ENCODE data around the gene DOK5.

The DOK5 gene

DNA sequence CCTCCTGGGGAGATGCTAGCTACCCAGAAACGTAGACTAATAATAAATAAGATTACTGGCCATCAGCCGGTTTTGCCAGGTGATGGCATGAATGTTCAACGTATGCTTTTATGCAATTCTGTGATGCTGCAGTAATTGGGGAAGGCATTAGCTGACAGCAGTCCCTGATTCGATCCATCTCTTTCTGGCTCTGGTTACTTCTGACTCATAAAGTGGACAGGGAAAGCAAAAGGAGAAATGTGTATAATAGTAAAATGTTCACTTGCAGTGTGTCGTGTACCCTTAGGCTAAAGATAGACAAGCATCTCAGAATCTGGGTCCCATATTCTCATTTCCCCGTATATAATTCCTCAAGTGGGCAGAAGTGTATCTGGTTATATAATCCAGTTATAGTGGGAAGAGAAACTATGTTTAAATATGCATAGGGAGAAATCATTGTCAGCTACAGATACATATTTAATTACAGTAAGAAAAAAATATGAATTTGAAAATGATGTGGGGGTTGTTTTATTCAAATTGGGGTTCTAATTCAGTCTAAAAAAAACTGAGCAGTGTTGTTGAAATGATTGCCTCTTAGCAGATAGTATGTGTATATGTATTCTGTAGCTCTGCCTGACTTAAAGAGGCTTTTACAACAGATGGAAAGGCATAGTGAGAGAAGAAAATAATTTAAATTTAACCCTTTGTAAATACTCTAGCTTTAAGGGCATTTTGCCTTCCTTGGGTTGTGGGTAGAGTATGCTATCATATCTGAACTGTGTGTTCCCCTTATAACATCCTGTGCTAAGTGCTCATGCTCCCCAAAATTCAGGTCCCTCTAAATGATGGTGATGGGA is 40.6 kb downstream of the DOK5 start:
- DNase-seq, result no peak

DNA sequence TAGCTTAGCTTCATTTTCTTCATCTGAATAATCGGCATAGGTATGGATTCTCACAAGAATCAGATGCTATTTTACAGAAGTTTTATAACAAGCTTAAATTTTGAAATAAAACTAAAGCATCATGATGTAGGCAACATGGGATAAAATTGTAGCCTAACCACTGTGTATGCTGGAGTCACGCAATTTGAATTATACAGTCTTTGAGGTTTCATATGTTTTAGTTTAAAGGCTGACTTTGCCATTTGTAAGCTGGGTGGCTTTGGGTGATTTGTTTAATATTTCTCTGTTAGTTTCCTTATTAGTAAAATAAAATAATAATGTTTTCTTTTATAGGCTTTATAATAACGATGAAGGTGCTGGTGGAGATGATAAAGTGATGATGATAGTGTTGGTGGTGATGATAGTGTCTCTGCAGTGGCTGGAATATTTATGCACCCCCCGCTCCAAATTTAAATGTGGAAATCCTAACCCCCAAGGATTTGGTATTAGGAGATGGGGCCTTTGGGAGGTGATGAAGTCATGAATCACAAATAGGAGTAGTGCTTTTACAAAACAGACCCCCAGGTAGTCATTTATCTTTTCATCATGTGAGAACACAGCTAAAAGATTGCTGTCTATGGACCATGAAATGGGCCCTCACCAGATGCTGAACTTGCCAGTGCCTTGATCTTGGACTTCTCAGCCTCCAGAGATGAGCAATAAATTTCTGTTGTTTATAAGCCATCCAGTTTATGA is 42.0 kb downstream of the DOK5 start:
- DNase-seq, result no peak

DNA sequence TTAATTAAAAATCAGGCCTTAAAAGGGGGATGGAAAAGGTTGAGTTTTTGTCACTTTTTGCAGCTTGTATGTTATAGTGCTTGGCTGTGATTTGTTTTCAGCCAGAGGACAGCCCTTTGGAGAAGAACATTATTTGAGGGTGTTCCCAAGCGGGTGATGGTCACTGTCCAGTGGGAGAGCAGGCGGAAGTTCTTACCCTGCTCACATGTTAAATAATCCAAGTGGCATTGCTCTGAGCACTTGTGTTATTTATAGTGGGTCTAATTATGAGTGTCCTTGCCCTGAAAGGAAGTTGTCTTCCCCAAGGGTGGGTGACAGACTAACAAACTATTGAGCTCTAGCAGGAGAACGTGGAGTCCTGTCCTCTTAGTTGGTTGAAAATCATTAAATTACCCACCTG is 49.5 kb downstream of the DOK5 start:
- no peak for DNase-seq

DNA sequence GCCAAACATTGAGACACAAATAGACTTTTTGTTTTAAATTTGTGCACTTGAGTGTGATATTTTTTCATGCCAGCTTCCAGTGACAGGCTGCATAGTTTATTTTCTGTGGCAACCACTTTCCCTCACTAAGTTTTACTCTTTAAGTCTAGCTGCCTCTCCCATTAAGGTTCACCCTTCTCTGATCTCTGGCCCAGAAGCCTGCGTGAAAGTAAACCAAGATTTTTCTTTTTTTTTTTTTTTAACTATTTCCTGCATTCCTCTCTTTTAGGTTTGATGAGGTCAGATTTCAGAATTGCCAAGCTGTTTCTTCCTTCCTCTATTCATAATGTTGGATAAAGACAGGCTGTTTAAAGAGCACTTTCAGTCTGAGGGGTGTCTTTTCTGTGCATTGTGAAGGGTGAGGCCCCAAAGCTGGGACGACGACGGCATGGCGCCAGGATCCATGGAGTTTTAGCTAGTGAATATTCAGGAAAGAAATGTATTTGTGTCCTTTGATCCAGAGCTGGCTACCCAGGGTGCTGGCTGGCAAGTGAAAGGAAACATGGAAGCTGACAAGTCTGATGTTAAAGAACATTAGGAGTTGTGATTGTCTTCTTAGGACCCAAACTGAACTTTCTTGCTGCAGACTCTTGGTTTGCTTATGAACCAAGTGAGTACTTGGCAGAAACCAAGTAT is 50.7 kb downstream of the DOK5 start:
- DNase-seq, result no peak

DNA sequence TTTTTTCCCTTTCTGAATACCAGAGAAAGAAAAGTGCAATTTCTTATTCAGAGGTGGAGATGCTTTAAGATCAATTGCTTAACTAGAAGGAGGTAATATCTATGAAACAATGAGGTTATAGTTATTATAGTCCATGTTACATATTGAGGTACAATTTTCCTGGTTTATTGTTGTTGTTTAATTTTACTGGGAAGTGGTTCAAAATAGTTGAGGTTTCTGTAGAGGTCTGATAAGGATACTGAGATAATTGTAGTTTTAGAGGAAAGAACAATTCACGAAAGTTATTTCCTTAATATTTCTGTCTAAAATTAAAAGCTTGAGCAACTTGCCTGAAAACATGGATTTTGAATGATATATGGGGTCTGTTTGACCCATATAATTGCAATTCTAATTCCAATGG is 51.4 kb downstream of the DOK5 start:
- DNase-seq, result no peak

DNA sequence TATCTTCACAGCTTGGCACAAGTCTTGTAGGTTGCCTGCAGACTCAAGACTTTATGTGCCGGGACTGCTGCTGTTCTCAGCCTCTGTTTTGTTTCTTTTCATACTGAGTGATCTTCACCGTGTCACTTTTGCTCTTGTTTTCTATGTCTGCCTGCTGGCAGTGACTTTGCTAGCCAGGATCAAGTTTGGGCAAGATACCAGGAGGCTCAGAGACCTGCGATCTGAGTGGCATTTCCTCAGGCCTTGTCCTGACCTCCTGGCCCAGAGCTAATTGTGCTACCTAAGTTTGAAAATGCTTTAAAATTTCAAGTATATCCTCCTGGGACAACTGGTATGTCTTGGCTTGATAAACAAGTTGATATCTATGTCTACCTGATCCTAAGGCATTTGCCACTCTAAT is 57.2 kb downstream of the DOK5 start:
- DNase-seq, result no peak

DNA sequence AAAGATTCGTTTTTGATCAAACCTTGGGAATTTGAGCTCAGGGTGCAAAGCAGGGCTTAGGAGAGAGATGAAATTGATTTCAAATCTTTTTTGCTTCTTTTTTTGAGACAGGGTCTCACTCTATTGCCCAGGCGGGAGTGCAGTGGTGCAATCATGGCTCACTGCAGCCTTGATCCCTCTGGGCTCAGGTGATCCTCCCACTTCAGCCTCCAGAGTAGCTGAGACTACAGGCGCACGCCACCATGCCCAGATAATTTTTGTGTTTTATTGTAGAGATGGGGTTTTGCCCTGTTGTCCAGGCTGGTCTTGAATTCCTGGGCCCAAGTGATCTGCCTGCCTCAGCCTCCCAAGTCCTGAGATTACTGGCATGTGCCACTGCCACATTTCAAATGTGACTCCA is 58.7 kb downstream of the DOK5 start:
- no peak for DNase-seq

DNA sequence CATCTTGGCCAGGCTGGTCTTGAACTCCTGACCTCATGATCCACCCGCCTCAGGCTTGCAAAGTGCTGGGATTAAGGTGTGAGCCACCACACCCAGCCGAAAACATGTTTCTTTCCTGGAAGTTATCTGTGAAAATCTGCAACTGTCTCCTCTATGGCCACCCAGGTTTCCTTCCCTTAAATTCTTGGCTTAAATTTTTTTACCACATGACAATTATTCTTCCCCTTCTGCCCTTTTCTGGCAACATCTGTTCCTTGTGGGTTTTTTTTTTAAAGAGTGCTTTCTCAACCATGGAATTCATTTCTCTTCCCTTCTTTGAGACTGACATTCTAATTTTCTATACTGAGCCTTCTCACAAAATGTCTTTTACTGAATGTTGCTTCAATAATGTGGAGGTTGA is 59.6 kb downstream of the DOK5 start:
- no peak for DNase-seq

DNA sequence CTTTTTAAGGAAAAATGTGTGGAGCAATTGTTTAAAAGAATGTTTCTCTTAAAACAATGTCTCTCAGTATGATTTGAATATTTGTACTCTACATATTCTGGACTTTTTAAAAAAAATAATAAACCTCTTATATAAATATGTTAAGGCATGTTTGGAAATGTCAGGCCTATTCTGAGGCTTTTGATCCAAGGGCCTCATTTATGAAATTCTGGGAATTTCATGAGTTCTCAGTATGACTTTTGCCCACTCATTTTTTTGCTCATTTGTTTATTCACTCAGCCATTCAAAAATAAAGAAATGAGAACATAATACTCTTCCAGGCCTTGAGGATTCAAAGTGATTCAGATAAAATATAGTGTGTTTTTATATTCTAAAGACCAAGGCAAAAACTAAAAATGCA is 60.4 kb downstream of the DOK5 start:
- no peak for DNase-seq

DNA sequence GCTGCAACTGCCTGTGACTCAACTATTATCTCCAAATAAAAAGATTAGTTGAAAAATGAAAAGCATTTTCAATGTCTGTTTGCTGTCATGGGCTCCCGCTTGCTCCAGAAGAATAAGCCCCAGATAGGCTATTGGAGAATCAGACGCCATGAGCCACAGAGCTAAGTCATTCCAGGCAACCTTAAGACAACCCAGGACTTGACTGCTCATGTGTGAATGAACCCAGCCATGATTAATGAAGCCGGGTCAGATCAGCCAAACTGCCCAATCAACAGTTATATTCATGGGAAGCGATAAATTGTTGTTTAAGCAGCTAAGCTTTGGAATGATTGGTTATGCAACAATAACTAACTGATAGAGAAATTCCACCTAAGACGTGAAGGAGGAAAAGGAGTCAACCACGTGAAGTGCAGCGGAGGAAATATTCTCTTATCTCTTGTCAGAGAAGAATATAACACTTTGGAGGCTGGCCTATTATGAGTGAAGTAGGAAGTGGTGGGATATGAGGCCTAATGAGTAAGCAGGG is 64.2 kb downstream of the DOK5 start:
- DNase-seq, result no peak

DNA sequence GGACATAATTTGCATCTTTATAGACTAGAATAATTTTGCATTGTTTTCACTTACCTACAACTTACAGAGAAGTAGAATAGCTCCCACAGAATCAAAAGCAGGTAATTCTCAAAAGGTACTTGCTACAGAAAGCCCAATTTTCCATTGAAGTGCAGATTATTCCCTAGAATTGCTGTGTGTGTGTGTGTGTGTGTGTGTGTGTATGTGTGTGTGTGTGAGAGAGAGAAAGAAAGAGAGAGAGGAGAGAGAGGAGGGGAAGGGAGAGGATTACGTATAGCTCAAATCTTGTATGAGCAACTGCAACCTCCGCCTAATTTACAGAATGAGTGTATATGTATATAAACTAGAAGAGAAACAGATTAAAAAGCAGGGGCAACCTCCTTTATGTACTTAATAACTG is 68.0 kb downstream of the DOK5 start:
- no peak for DNase-seq

DNA sequence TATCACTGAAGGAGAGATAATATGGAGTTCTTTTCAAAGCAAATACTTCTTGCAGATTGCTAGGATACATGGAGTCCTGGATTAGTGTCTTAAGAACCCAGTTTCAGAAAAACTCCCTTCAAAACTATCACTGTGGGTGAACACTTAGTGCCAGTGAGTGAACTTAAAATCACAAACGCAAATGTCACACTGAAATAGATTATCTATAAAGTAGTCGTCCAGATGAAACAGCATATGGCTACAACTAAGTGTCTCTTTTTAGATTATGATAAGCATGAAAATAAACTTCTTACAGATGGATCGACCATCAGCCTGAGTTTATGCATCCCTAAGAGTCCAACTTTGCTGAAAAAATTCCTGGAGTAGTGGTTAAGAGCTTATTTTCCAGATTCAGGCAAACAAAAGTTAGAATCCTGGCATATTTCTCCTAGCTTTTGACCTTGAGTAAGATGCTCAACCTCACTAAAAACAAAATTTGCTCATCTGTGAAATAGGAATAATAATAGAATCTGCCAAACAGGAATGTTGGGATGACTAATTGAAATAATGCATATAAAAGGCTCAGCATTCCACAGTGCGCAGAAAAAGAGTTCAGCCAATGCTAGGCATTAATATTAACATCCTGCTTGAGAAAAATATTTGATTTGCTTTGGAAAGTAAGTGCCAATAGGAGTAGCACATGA is 70.4 kb downstream of the DOK5 start:
- DNase-seq, result no peak

DNA sequence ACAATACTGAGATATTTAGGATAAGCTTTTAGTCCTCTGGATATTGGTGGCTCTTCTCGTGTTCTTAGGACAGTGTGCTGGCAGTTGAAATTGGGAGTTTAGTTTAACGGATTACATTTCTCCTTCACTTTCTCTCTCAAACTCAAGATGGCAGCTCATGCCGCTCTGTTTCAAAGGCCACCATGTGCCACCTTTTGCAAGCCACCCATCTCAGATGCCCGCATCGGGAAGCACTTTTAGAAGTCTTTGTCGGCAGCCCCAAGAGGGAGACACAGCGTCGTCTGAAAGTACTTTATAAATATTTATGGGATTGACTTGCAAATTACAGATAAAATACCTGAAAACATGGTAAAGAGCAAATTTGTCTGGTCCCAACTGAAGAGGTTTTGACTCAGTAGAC is 73.5 kb downstream of the DOK5 start:
- DNase-seq, result no peak

DNA sequence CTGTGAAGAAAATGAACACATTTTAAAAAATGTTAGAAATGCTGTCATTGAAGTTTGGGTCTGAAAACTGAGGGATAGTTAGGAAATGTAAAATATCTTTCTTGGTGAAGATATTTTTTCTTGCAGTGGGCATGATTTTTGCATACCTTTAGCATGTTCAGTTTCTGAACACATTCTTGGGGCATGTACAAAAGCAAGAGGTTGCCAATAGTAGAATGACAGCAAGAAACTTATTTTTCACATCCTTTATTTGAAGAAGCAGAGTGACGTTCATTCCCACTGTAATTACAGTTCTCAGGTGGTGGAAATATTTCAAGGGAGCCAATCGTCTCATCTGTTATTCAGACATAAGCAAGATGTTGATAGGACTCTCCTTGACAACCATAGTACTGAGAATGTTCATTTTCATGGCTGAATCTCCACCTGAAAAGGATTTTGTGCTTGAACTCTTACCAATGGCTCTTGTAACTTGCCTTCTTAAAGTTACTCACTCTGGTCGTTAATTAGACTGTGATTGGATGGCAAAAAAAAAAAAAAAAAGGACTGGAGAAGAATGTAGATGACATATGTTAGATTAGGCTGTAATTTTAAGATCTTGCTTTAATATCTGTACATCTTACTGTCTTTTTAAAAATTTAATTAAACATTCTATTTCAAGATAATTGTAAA is 74.4 kb downstream of the DOK5 start:
- no peak for DNase-seq

DNA sequence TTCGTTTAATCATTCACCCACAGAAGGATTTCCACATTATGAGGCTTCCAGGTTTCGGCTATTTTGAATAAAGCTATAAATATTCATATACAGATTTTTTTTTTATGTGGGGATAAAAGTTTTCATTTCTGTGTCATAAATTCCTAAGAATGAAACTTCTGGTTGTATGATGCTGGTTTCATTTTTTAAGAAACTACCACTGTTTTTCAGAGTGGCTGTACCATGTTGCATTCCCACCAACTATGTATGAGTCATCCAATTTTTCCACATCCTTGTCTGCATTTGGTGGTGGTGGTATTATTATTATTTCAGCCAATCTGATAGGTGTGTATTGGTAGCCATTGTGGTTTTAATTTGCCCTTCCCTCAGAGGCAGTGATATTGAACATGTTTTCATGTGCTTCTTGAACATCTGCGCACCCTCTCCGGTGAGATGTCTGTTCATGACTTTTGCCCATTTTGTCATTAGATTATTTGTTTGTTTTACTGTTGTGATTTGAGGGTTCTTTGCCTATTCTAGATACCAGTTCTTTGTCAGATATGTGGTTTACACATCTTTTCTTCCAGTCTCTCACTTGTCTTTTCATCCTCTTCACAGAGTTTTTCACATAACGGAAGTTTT is 75.5 kb downstream of the DOK5 start:
- DNase-seq, result no peak

DNA sequence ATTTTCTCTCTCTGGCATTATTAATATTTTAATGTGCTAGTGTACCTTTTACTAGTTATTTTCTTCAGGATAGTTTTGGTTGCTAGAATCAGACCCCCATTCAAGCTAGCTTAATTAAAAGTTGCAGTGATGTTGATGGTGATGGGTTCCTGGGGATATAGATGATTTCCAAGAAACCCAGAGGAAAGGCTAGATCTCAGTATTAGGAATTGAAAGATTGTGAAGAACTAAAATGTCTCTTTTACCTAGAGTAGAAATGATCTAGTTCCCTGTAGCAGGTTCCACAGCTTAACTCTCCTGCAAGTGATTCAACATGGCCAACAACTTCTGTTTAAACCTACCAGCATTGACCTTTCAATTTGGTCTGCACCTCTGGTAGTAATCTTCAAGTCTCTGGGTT is 78.6 kb downstream of the DOK5 start:
- no peak for DNase-seq

DNA sequence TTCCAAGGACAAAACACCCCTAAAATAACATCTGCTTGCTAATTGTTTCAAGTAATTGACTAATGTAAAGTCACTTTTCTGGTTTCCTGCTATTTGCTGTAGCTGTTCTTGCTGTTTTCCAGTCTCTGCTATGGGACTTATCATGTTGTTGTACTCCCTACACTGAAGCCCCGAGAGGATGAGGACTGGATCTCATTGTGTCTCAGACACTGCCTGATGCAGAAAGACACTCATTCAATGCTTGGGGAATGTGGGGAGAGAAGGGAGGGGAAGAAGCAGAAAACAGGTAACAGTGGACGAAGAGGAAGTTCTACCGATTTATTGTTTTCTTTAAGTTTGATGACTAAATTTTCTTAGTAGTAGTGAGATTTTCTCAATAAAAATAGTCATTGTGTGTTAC is 79.8 kb downstream of the DOK5 start:
- DNase-seq, result no peak

DNA sequence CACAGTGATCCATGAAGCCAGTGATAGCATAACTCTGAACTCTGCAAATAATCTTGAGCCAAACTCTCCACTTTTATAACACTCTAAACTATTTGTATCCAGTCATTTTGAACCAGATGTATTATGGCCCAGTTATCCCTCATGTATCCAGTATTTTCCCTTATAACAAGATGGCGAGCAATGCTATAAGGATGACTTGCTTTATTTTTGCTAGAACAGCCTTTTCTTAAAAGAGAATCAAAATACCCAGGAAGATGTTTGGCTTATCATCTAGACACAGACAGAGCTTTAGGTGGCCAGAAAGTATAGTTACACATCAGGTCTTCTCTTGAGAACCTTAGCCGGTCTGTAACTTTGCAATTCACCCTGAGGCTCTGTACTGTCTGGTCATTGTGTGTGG is 81.0 kb downstream of the DOK5 start:
- no peak for DNase-seq

DNA sequence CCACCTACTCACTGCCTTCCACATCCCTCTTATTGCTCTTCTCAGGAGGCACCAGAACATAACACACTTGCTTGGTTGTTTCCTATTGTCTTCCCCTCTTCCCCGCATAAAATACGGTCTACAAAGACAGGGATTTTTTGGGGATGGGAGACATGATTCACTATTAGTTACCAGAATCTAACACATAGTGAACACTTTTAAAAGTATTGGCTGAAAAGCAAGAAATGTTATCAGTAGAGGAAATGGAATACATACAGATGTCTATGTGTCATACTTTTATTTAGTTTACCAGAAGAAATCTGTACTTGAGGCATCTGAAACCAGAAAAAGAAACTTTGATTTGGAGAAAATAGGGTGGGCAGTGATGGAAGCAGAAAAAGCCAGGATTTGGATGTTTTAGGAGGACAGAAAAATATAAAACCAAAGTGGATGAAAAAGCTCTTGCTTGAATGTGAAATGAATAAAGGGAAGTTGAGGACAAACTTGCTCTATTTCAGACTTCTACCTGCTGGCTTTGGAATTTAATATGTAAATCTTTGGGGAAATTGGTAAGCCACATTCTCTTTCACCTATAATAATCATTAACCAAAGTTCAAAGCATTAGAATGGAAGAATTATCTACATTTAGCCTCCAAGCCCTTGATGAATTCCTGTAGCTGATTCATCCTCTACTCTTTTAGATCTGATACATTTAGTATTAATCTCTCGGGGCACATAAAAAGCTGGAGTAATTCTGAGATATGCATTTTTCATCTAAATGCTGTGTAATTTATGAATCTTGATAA is 82.6 kb downstream of the DOK5 start:
- DNase-seq, result no peak

DNA sequence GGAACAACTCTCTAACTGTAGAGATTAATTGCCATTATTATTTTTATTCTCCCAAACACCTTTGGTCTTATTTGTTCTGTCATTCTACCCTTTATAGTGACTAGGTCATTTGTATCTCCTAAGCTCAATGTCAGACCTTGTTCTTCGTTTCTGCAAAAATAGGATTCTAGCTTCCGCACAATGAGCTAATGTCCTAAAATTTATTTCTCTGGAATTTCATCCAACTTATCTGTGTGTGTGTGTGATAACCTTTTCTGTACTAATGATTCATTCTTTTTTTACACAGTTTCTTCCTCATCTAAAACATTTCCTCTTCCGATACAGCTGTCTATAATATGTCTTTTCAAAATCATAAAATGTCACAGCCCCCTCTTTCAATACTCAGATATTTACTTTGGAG is 84.5 kb downstream of the DOK5 start:
- DNase-seq, result no peak

DNA sequence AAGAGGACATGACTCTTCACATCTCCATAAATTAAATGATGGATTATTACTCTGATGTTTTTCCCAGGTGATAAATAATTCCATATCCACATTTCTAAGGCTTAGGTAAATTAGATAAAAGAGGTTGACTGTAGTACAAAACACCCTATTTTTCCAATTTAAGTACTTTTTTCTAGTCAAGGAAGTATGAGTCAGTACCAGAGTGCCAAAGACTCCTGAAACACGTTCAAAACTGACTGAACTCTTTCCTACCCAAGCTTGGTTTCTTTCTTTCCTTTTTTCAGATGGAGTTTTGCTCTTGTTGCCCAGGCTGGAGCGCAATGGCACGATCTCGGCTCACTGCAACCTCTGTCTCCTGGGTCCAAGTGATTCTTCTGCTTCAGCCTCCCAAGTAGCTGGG is 85.0 kb downstream of the DOK5 start:
- DNase-seq, result no peak

Measured in stimulated activated CD4-positive, alpha-beta T cell treated with anti-CD3 and anti-CD28 coated beads, Interleukin-4, amount 100 ng/mL, for 4 hours (primary cell).